Heart left ventricle (tissue), 16 donors: Measurements from ENCODE around the gene STX16. TPM values are rescaled to one million over a fixed set of nuclear protein-coding genes. Genes with fewer than 3 reads are reported as not detected.

Experiments
- ATAC-seq, 4 donors: fragments of 200-7000 bp; cut with Tn5 transposase; one replicate each; pipeline ENCODE4 v1.9.1; 2020 to 2022; ENCODE audit warnings: moderate library complexity in 4 of 4, mild to moderate bottlenecking in 3 of 4, moderate number of reproducible peaks in 1 of 4
- DNase-seq, 5 donors: peaks; one replicate each; pipeline ENCODE4 v3.0.0-alpha.2; 2020
- H3K27ac ChIP-seq, 12 donors: fragments of 200-600 bp; sonication (generic) in 4 of 12; one replicate each; pipeline versions ENCODE4 v1.5.0 to v1.8.0; 2016 to 2022; ENCODE audit warnings: mild to moderate bottlenecking in 2 of 12
- H3K27me3 ChIP-seq, 9 donors: fragments of 200-600 bp; sonication (generic) in 2 of 9; one replicate each; pipeline versions ENCODE4 v1.5.1 to v1.8.0; 2016 to 2022; ENCODE audit warnings: mild to moderate bottlenecking in 3 of 9
- H3K36me3 ChIP-seq, 9 donors: fragments of 200-600 bp; sonication (generic) in 2 of 9; one replicate each; pipeline versions ENCODE4 v1.5.0 to v1.8.0; 2018 to 2022; ENCODE audit warnings: mild to moderate bottlenecking in 2 of 9
- H3K4me1 ChIP-seq, 12 donors: fragments of 200-600 bp; sonication (generic) in 4 of 12; one replicate each; pipeline versions ENCODE4 v1.5.0 to v1.8.0; 2016 to 2022; ENCODE audit warnings: mild to moderate bottlenecking in 3 of 12
- H3K4me3 ChIP-seq, 12 donors: fragments of 200-600 bp; sonication (generic) in 4 of 12; one replicate each; pipeline versions ENCODE4 v1.5.0 to v1.8.0; 2017 to 2022; ENCODE audit warnings: mild to moderate bottlenecking in 9 of 12, moderate library complexity in 4 of 12
- H3K9me3 ChIP-seq, 12 donors: fragments of 200-600 bp; sonication (generic) in 4 of 12; one replicate each; pipeline versions ENCODE4 v1.5.0 to v1.8.0; 2016 to 2022; ENCODE audit warnings: mild to moderate bottlenecking in 1 of 12
- POLR2A ChIP-seq, 2 donors: fragments of 450-650 bp; IDR thresholded peaks; one replicate each; pipeline ENCODE4 v1.6.1; 2017; ENCODE audit warnings: antibody characterized with exemption in 2 of 2, mild to moderate bottlenecking in 2 of 2, moderate library complexity in 2 of 2
- WGBS, 4 donors: extraction: QIAGEN DNeasy Blood & Tissue Kit in 2 of 4; methylation state at CpG; one replicate each; pipeline versions ENCODE4 v1.1.5 to v1.1.7; 2013 to 2018; 5-methylcytosine and 5-hydroxymethylcytosine counted together
- intact Hi-C, 10 donors: fragments of 100-400 bp; cut with DNase I; formaldehyde crosslinking; loops; one replicate each; pipeline versions ENCODE4 v1.11.1 to v1.14.2; 2022
- polyA plus RNA-seq, 2 donors: library from polyadenylated mRNA; stranded (reverse); fragments of 200-250 nt; gene quantifications; one replicate each; pipeline ENCODE4 v1.2.3, GENCODE V29; 2013
- total RNA-seq, 9 donors: library from RNA; depleted of rRNA in 2 of 9; stranded (reverse); fragments of >200 nt in 2 of 9; fragmentation: NEBNext Ultra II Directional in 3 of 9; extraction: Animal tissue kit (Norgen Biotek cat#: 25700) in 3 of 9; gene quantifications; one replicate each; pipeline versions ENCODE4 v1.1.0 to v1.2.4, GENCODE V29; 2016 to 2023
- TF ChIP-seq, protein P1 (sequence below), 12 donors: fragments of 200-600 bp; sonication (generic) in 4 of 12; IDR thresholded peaks; one replicate each; pipeline versions ENCODE4 v1.5.0 to v1.8.0; 2018 to 2022; ENCODE audit warnings: antibody characterized with exemption in 12 of 12, mild to moderate bottlenecking in 5 of 12
- donor health status: ischemic (EF 13 %, LVEDD 7.1; RV severe dilation, severe dysfunction).
- donor health status: healthy with polysubstance abuse.
- donor health status: DM: no; HTN: yes; CAD: no.
- donor health status: DM: no; HTN: no; CAD: no.
- donor health status: ischemic (EF 25% LVEDD 6.9; RV normal size, moderate dysfunction).
- donor health status: ischemic (EF 25% LVEDD 5.7; RV mildly dilated, moderate dysfunction).
- donor health status: healthy.
- donor health status: DM: yes; HTN: yes; CAD: no.
- donor health status: ischemic (EF 35%, LVEDD 5.7; RV mildly dilated, moderate dysfunction).
- donor health status: nonischemic (EF 11% LVEDD 7.7; RV severe dilation, severe dysfunction).
- donor health status: DM: yes; HTN: yes; CAD: no.
- donor health status: PGD.
- donor health status: ischemic (EF 29% LVEDD 5.4; RV normal size, mild dysfunction).
- donor health status: nonischemic (EF 23%, LVEDD 6.1; RV moderate dilation, normal function).

STX16 gene
- total and polyA plus RNA-seq, 11 donors = 14.6 to 38.9 (median 25.6) TPM

DNA sequence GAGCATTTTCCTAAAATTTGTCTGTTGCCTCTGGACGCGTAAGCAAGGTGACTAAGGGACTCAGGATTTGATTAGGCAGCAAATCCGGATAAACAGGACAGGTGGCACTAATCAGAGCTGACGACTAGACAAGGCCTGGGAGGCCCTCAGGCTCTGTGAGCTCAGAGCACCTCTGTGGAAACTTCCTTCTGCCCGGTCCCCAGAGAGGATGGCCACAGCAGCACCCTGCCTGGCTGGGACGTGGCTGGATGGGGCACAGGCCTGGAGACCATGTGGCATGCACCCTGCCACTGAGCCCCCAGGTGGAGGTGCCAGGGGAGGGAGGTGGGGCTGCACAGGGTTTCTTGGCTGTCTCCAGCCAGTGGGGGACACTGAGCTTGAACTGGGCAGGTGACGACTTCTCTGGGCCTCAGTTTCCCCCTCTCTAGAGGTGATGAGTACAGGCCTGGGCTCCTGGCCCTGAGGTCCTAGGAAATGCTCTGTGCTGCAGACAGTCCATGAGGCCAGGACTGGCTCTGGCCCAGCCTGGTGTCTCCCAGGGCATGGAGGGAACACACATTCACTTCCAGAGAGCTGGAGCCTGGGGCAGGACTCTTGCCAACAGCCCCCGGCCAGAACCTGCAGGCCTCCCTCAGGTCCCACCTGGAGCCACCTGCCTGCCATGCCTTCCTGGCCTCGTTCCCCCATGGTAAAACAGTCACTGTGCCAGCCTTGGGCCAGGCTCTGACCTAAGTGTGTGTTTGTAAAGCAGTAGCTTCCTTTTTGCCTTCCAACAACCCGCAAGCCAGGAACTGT, 39.6 kb upstream of the STX16 start:
- 66 to 75% (median 74%) methylated on average over 7 to 10 of the region's 10 CpGs for WGBS, 4 donors
- intact Hi-C loops = no loop called here
- Histone ChIP-seq H3K4me3 (no peak overlapping the region), H3K4me1 (peaks cover 0 to 16% (median 4%) of the 10 kb centered on the region in 12 donors), H3K9me3 (no peaks in the 10 kb centered on the region), H3K36me3 (no peaks in the 10 kb centered on the region), H3K27ac (no peak overlapping the region), H3K27me3 (no peaks in the 10 kb centered on the region)
- TF ChIP-seq, protein P1, sequence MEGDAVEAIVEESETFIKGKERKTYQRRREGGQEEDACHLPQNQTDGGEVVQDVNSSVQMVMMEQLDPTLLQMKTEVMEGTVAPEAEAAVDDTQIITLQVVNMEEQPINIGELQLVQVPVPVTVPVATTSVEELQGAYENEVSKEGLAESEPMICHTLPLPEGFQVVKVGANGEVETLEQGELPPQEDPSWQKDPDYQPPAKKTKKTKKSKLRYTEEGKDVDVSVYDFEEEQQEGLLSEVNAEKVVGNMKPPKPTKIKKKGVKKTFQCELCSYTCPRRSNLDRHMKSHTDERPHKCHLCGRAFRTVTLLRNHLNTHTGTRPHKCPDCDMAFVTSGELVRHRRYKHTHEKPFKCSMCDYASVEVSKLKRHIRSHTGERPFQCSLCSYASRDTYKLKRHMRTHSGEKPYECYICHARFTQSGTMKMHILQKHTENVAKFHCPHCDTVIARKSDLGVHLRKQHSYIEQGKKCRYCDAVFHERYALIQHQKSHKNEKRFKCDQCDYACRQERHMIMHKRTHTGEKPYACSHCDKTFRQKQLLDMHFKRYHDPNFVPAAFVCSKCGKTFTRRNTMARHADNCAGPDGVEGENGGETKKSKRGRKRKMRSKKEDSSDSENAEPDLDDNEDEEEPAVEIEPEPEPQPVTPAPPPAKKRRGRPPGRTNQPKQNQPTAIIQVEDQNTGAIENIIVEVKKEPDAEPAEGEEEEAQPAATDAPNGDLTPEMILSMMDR (IDR thresholded peaks at IDR 0.05) = no peak
- TF ChIP-seq POLR2A (IDR thresholded peaks at IDR 0.05) = no peak
- DNase-seq = peak in 1 of 5 donors; percentile 31
- peak in 1 of 4 donors; percentile 18 for ATAC-seq

GRCh38 chr20:58612121-58612691, 38.9 kb upstream of the STX16 start:
- Histone ChIP-seq H3K9me3 (peaks cover 0 to 4% (median 0%) of the 10 kb centered on the region in 12 donors), H3K36me3 (no peaks in the 10 kb centered on the region), H3K4me1 (peaks cover 0 to 16% (median 4%) of the 10 kb centered on the region in 12 donors), H3K4me3 (no peak overlapping the region), H3K27me3 (no peaks in the 10 kb centered on the region), H3K27ac (peak overlapping the region in 3 of 12 donors; percentile 14 to 37 (median 29))
- no peak for TF ChIP-seq POLR2A (IDR thresholded peaks at IDR 0.05)
- TF ChIP-seq, protein P1 (IDR thresholded peaks at IDR 0.05) = no peak
- DNase-seq (no peak), ATAC-seq (peak in 3 of 4 donors; percentile 40 to 65 (median 54))
- intact Hi-C loops = no loop called here
- WGBS, 4 donors = 38 to 54% (median 48%) methylated on average over 14 of the region's 14 CpGs

DNA sequence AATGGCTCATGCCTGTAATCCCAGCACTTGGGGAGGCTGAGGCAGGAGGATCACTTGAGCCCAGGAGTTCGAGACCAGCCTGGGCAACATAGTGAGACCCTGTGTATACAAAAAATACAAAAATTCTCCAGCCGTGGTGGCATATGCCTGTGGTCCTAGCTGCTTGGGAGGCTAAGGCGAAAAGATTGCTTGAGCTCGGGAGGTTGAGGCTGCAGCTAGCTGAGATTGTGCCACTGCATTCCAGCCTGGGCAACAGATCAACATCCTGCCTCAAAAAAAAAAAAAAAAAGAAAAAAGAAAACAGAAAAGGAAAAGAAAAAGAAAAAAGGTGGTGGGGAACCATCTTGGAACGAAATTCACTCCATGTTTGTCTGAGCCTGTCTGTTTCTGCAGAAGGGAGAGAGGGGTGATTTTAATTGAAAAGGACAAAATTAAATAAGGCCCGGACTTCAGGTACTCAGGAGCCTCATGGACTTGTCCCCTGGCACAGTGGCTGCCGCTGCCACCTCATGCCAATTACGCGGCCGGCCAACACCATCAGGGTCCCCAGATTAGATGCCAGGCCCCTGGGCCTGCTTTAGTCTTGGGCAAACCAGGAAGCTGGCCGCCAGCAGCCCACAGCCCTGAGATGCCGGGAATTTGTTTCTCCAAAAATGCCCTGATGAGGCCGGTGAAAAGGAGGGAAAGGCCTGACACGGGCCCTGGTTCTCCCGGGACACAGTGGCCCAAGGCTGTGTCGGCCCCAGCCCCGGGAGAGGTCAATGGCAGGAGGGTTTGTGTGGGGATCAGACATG, 37.8 kb upstream of the STX16 start:
- TF ChIP-seq, protein P1 (IDR thresholded peaks at IDR 0.05) = no peak
- TF ChIP-seq POLR2A (IDR thresholded peaks at IDR 0.05) = no peak
- Histone ChIP-seq H3K27me3 (no peaks in the 10 kb centered on the region), H3K4me1 (peaks cover 0 to 16% (median 4%) of the 10 kb centered on the region in 12 donors), H3K4me3 (no peak overlapping the region), H3K36me3 (no peaks in the 10 kb centered on the region), H3K9me3 (peaks cover 0 to 6% (median 0%) of the 10 kb centered on the region in 12 donors), H3K27ac (peak overlapping the region in 1 of 12 donors; percentile 37)
- no peak for ATAC-seq
- intact Hi-C loops = no loop called here
- 90 to 94% (median 92%) methylated on average over 14 to 17 of the region's 17 CpGs for WGBS, 4 donors
- peak in 2 of 5 donors; percentile 9 to 23 for DNase-seq
